ENCODE data around the gene MAG. TPM values are rescaled to one million over a fixed set of nuclear protein-coding genes. Genes with fewer than 3 reads are reported as not detected.

MAG gene, protein sequence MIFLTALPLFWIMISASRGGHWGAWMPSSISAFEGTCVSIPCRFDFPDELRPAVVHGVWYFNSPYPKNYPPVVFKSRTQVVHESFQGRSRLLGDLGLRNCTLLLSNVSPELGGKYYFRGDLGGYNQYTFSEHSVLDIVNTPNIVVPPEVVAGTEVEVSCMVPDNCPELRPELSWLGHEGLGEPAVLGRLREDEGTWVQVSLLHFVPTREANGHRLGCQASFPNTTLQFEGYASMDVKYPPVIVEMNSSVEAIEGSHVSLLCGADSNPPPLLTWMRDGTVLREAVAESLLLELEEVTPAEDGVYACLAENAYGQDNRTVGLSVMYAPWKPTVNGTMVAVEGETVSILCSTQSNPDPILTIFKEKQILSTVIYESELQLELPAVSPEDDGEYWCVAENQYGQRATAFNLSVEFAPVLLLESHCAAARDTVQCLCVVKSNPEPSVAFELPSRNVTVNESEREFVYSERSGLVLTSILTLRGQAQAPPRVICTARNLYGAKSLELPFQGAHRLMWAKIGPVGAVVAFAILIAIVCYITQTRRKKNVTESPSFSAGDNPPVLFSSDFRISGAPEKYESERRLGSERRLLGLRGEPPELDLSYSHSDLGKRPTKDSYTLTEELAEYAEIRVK
- not detected in 2 replicates for total RNA-seq

DNA sequence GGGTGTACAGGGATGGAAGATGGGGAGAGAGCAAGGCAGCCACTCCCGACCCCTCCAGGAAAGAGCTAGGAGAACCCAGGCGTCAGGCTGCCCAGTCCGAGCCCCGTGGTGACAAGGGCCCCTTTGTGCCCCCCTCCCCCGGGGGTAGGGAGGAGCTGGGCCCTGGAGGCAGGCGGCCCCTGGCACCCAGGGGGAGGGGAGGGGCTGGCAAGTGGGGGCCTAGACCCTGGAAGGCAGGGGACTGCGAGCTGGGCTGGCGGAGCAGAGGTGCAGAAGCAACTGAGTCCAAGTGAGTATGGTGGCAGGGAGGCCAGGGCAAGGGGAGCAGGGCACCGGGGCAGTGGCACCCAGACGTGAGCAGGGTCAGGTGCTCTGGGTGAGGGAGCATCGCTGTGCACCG, at the start of gene MAG:
MAG (plus strand) TSS at position 246 of the 400 bp plus-strand sequence. CDS start 3,248 bp downstream, outside the sequence.

DNA sequence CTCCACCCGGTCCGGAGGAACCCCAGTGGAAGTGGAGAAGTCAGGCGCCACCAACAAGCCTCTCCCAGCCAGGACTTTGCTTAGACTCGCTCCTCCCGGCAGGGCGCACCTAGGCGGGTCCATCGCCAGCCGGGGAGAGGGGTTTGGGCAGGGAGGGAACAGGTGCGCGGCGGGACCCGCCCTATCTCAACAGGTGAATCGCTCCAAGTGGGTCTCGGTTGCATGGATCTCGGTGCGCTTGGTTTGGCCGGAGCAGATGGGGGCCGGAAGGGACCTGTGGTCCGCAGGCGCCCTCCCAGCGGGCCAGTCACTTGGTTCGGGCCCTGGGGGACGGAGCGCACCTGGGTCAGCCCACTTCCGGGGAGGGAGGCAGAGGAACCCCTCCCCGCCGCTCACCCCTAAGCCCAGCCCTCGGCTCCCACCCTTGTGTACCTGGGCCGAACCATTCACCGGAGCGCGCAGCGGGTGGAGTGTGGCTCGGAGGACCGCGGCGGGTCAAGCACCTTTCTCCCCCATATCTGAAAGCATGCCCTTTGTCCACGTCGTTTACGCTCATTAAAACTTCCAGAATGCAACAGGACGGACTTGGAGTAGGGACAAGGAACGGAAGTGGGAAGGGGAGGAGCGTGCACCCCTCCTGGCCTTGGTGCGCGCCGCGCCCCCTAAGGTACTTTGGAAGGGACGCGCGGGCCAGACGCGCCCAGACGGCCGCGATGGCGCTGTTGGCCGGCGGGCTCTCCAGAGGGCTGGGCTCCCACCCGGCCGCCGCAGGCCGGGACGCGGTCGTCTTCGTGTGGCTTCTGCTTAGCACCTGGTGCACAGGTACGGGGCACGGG, 43.4 kb upstream of the MAG start, which contains the start of gene LSR:
LSR (plus strand) TSS at position 693 of the 836 bp plus-strand sequence; CDS start at position 714, 21 bp downstream.

DNA sequence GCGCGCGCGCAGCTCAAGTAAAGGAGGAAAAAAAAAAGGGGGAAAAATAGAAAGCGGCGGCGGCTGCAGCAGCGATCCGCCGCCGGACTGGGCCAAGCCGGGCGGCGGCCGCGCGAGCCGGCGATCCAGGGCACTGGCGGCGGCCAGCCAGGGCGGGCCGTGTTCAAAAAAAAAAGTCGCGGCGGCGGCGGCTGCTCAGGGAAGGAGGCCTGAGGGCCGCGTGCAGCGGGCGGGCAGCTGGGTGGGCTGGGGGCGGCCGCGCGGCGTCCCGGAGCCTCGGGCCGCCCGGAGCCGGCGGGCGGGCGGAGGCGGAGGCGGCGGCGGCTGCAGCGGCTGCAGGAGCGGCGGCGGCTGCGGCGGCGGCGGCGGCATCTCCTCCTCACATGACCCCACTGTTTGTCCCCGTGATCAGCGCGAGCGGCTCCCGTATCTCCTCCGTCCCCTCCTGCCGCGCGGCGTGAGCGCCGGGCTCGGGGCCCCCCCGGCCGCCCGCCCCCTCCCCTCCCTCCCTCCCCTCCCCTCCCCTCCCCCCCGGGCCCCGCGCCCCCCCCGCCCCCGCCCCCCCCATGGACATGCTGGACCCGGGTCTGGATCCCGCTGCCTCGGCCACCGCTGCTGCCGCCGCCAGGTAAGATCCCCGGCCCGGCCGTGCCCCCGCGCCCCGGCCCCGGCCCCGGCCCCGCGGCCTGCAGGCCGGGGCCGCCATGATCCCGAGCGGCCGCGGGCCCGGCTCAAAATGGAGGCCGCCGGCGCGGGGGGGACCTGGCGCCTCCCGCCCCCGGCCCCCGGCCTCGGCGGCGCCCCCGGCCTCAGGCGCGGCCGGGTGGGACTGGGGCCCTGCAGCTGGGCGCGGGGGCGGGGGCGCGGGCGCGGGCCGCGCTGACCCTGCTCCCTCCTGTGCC, 23.2 kb upstream of the MAG start, which contains the start of gene USF2:
USF2 (plus strand) TSS at position 427 of the 902 bp plus-strand sequence; CDS start at position 567, 140 bp downstream.

DNA sequence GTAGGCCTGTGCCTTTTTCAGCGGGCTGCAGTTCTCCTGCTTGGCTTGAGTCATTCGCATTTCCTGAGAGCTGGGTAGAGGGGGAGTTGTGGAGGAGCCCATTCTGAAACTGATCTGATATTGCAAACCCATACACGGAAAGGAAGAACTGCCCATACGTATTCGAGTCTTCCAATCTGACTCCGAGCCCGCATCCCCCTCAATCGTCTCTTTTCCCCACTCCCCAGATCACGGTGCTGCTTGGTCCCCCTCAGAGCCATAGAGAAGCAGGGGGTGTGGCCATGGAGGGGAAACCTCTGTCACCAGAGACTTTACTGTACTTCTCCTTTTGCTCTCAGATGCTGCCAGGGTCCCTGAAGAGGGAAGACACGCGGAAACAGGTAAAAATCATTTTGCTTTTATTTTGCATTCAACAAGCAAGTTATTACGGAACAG, 36.9 kb downstream of the MAG start, which contains the start of gene CD22:
CD22 (plus strand) TSS at position 337 of the 435 bp plus-strand sequence. CDS start 2,854 bp downstream, outside the sequence.

DNA sequence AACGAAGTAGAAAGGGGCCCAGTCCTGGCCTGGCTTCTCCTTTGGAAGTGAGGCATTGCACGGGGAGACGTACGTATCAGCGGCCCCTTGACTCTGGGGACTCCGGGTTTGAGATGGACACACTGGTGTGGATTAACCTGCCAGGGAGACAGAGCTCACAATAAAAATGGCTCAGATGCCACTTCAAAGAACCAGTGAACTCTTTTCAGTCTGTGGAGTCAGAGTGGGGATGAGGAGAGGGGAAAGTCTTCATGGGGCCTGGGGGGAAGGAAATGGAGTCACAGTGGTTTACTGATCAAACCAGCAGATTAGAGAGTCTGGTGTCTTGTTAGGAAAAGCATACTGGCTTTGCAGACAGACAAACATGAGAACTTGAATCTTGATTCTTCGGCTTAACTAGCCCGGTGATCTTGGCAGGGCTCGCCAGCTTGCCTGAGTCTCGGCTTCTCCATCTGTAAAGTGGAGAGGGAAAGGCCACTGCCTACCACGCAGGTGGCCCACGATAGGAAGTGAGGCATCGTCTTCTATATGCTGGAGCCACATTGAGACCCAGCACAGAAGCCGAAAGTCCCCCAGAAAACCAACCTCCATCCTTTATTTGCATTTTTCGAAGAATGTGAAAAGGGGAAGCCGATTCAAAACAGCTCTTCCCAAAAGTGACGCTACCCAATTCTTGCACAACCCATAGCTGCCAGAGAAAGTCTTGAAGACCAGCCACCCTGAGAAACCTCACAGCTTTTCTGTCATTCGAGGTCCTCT, 55.4 kb downstream of the MAG start, which contains the start of gene FFAR1:
FFAR1 (plus strand) TSS at position 732 of the 759 bp plus-strand sequence. CDS start 3,650 bp downstream, outside the sequence.

DNA sequence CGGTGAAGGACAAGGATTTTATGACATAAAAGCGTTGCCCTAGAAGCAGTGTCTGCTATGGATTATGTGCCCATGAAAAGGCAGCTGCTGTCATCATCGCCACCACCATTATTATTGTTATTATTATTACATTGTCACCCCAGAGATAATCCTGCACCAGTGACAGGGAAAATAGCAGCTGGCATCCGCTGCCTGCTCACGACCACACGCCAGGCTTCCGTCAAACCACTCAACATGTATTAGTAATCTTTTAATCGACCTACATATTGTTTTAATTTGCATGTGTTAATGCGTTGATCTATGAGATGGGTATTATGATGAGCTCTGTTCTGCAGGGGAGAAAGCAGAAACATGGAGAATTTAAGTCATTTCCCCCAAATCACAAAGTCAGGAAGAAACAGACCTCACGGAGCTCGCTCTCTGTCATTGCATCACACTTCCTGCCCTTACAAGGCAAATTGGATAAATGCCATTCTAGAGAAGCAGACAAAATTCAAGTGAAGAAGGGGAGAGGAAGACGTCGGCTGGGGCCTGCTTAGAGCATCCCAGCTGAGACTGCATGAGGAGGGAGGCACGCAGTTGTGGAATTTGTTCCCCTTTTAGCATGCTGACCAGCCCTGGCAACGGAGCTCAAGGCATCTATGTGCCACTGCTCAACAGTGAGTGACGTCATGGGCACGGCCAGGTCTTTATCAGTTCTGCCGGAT, 66.1 kb downstream of the MAG start, which contains the start of gene FFAR3:
FFAR3 (plus strand) TSS at position 594 of the 707 bp plus-strand sequence. CDS start 431 bp downstream, outside the sequence.

Other genes starting within 250 kb of the MAG start
- not detected in 2 replicates for gene FXYD3, start 176.3 kb upstream of the MAG start, total RNA-seq
- gene LGI4, start 157.1 kb upstream of the MAG start, total RNA-seq = under 0.01 and 0.05 TPM in 2 replicates
- gene FXYD1, start 153.3 kb upstream of the MAG start, total RNA-seq = 2.1 TPM in 1 of 2 replicates, not detected in the other
- gene FXYD7, start 148.9 kb upstream of the MAG start, total RNA-seq = not detected in 2 replicates
- 17.2 and 30.4 TPM in 2 replicates for gene FXYD5, start 137.4 kb upstream of the MAG start, total RNA-seq
- not detected in 2 replicates for gene FAM187B, start 63.4 kb upstream of the MAG start, total RNA-seq
- gene LSR, start 43.2 kb upstream of the MAG start, total RNA-seq = 0.46 and 0.59 TPM in 2 replicates
- gene USF2, start 23.2 kb upstream of the MAG start, total RNA-seq = 45.1 and 52.6 TPM in 2 replicates
- not detected in 2 replicates for gene HAMP, start 9.6 kb upstream of the MAG start, total RNA-seq
- gene CD22, start 37.0 kb downstream of the MAG start, total RNA-seq = 0.55 TPM in 1 of 2 replicates, not detected in the other
- not detected in 2 replicates for gene FFAR1, start 55.7 kb downstream of the MAG start, total RNA-seq
- not detected in 2 replicates for gene FFAR3, start 66.3 kb downstream of the MAG start, total RNA-seq
- gene GPR42, start 78.9 kb downstream of the MAG start, total RNA-seq = not detected in 2 replicates
- gene FFAR2, start 156.1 kb downstream of the MAG start, total RNA-seq = not detected in 2 replicates
- gene KRTDAP, start 198.3 kb downstream of the MAG start, total RNA-seq = not detected in 2 replicates
- 0.23 and 0.30 TPM in 2 replicates for gene DMKN, start 221.5 kb downstream of the MAG start, total RNA-seq
- gene SBSN, start 236.2 kb downstream of the MAG start, total RNA-seq = 0.59 and 0.65 TPM in 2 replicates
- not detected in 2 replicates for gene GAPDHS, start 241.3 kb downstream of the MAG start, total RNA-seq